ENCODE measurements around the gene CELF2. TPM values are rescaled to one million over a fixed set of nuclear protein-coding genes. Genes with fewer than 3 reads are reported as not detected.
"Not testable (repeated sequence)": the region's sequence is repeated elsewhere in the genome, so short reads cannot be mapped to it uniquely, and the experiment has no call there.

CELF2 gene
- total RNA-seq, 3 donors from 2014 or later (not counting 1 experiment from before 2014, with no cell fraction given), result 282 to 298 (median 295) TPM

- Histone ChIP-seq H3K36me3 (ENCODE audit: control insufficient read depth, insufficient read depth, low read length) (no peaks in the 10 kb centered on the region), H3K27me3 (ENCODE audit: control insufficient read depth, insufficient read depth, low read length) (no peaks in the 10 kb centered on the region), H3K9me3 (ENCODE audit: control insufficient read depth, insufficient read depth, low read length) (no peaks in the 10 kb centered on the region), H3K4me3 (ENCODE audit: low read length) (no peak overlapping the region), H3K27ac (ENCODE audit: low read length) (no peak overlapping the region), H3K4me1 (ENCODE audit: control insufficient read depth, insufficient read depth, low read length) (no peaks in the 10 kb centered on the region)
- no peak for TF ChIP-seq CTCF (IDR thresholded peaks at IDR 0.05)
- H3K27ac Mint-ChIP-seq, result no peak overlapping the region
- DNase-seq (no peak), ATAC-seq (no peak)
- H3K4me3 Mint-ChIP-seq, result no peak overlapping the region
- H3K36me3 Mint-ChIP-seq, result no peaks in the 10 kb centered on the region
- no peaks in the 10 kb centered on the region for H3K4me1 Mint-ChIP-seq
- intact Hi-C loops (cut with micrococcal nuclease), result no loop called here
- no peaks in the 10 kb centered on the region for H3K9me3 Mint-ChIP-seq
- peaks cover 15 to 24% of the 10 kb centered on the region in 2 donors for H3K27me3 Mint-ChIP-seq (ENCODE audit: low read depth in 2 of 2)
Observed at GRCh38 chr10:10993785-10994184, 23.9 kb upstream of the CELF2 start.

GRCh38 chr10:10994360-10994759 is 23.3 kb upstream of the CELF2 start:
- Histone ChIP-seq H3K4me3 (ENCODE audit: low read length) (no peak overlapping the region), H3K9me3 (ENCODE audit: control insufficient read depth, insufficient read depth, low read length) (no peaks in the 10 kb centered on the region), H3K36me3 (ENCODE audit: control insufficient read depth, insufficient read depth, low read length) (no peaks in the 10 kb centered on the region), H3K27ac (ENCODE audit: low read length) (no peak overlapping the region), H3K4me1 (ENCODE audit: control insufficient read depth, insufficient read depth, low read length) (no peaks in the 10 kb centered on the region), H3K27me3 (ENCODE audit: control insufficient read depth, insufficient read depth, low read length) (no peaks in the 10 kb centered on the region)
- TF ChIP-seq CTCF (IDR thresholded peaks at IDR 0.05), result no peak
- ATAC-seq (no peak), DNase-seq (no peak)
- H3K4me3 Mint-ChIP-seq, result no peak overlapping the region
- WGBS (ENCODE audit: insufficient coverage), result 76% methylated on average over 2 of the region's 2 CpGs
- intact Hi-C loops (cut with micrococcal nuclease), result no loop called here
- H3K9me3 Mint-ChIP-seq, result no peaks in the 10 kb centered on the region
- peaks cover 16 to 24% of the 10 kb centered on the region in 2 donors for H3K27me3 Mint-ChIP-seq (ENCODE audit: low read depth in 2 of 2)
- H3K4me1 Mint-ChIP-seq, result no peaks in the 10 kb centered on the region
- H3K36me3 Mint-ChIP-seq, result no peaks in the 10 kb centered on the region
- H3K27ac Mint-ChIP-seq, result no peak overlapping the region

DNA sequence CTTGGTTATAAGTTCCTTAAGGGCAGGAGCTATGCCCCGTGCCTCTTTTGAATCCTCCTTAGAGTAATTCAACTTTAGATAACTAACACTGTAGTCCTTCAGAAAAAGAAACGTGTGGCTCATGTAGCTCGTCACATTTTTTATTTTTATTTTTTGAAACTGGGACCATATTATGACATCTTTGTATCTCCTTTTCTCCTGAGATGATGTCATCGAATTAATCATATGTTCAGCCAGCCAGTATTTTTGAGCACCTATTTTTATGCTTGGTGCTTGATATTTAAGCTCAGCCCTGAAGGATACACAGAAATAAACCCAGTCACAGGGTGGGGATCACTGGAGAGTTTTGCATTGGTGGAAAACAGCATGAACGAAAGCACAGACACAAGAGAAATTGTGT is 22.6 kb upstream of the CELF2 start:
- 94% methylated on average over 5 of the region's 5 CpGs for WGBS (ENCODE audit: insufficient coverage)
- ATAC-seq (no peak), DNase-seq (no peak)
- no peaks in the 10 kb centered on the region for H3K4me1 Mint-ChIP-seq
- Histone ChIP-seq H3K27ac (ENCODE audit: low read length) (no peak overlapping the region), H3K36me3 (ENCODE audit: control insufficient read depth, insufficient read depth, low read length) (no peaks in the 10 kb centered on the region), H3K9me3 (ENCODE audit: control insufficient read depth, insufficient read depth, low read length) (no peaks in the 10 kb centered on the region), H3K4me1 (ENCODE audit: control insufficient read depth, insufficient read depth, low read length) (no peaks in the 10 kb centered on the region), H3K4me3 (ENCODE audit: low read length) (no peak overlapping the region), H3K27me3 (ENCODE audit: control insufficient read depth, insufficient read depth, low read length) (no peaks in the 10 kb centered on the region)
- no peaks in the 10 kb centered on the region for H3K9me3 Mint-ChIP-seq
- peaks cover 16 to 24% of the 10 kb centered on the region in 2 donors for H3K27me3 Mint-ChIP-seq (ENCODE audit: low read depth in 2 of 2)
- H3K36me3 Mint-ChIP-seq, result no peaks in the 10 kb centered on the region
- TF ChIP-seq CTCF (IDR thresholded peaks at IDR 0.05), result no peak
- intact Hi-C loops (cut with micrococcal nuclease), result no loop called here
- H3K27ac Mint-ChIP-seq, result no peak overlapping the region
- H3K4me3 Mint-ChIP-seq, result no peak overlapping the region

GRCh38 chr10:10996966-10997620 is 20.6 kb upstream of the CELF2 start:
- H3K27ac ChIP-seq (ENCODE audit: low read length), result no peak overlapping the region
- DNase-seq, result no peak
- H3K9me3 ChIP-seq (ENCODE audit: control insufficient read depth, insufficient read depth, low read length), result no peaks in the 10 kb centered on the region
- no peaks in the 10 kb centered on the region for H3K36me3 Mint-ChIP-seq
- ATAC-seq, result no peak
- no peaks in the 10 kb centered on the region for H3K9me3 Mint-ChIP-seq
- no peak overlapping the region for H3K4me3 Mint-ChIP-seq
- no peaks in the 10 kb centered on the region for H3K4me1 ChIP-seq (ENCODE audit: control insufficient read depth, insufficient read depth, low read length)
- peaks cover 13 to 29% of the 10 kb centered on the region in 2 donors for H3K27me3 Mint-ChIP-seq (ENCODE audit: low read depth in 2 of 2)
- H3K4me3 ChIP-seq (ENCODE audit: low read length), result no peak overlapping the region
- WGBS (ENCODE audit: insufficient coverage), result 76% methylated on average over 7 of the region's 7 CpGs
- H3K27ac Mint-ChIP-seq, result no peak overlapping the region
- TF ChIP-seq CTCF (IDR thresholded peaks at IDR 0.05), result no peak
- intact Hi-C loops (cut with micrococcal nuclease), result no loop called here
- H3K36me3 ChIP-seq (ENCODE audit: control insufficient read depth, insufficient read depth, low read length), result no peaks in the 10 kb centered on the region
- H3K27me3 ChIP-seq (ENCODE audit: control insufficient read depth, insufficient read depth, low read length), result no peaks in the 10 kb centered on the region
- no peaks in the 10 kb centered on the region for H3K4me1 Mint-ChIP-seq

- H3K27ac Mint-ChIP-seq; H3K36me3 ChIP-seq (ENCODE audit: control insufficient read depth, insufficient read depth, low read length); H3K9me3 ChIP-seq (ENCODE audit: control insufficient read depth, insufficient read depth, low read length); H3K36me3 Mint-ChIP-seq; DNase-seq; H3K4me1 Mint-ChIP-seq; H3K4me1 ChIP-seq (ENCODE audit: control insufficient read depth, insufficient read depth, low read length); intact Hi-C loops (cut with micrococcal nuclease); ATAC-seq; H3K9me3 Mint-ChIP-seq; H3K4me3 ChIP-seq (ENCODE audit: low read length); H3K27ac ChIP-seq (ENCODE audit: low read length); H3K27me3 ChIP-seq (ENCODE audit: control insufficient read depth, insufficient read depth, low read length); H3K4me3 Mint-ChIP-seq: not testable (repeated sequence)
- peaks cover 16 to 33% of the 10 kb centered on the region in 2 donors for H3K27me3 Mint-ChIP-seq (ENCODE audit: low read depth in 2 of 2)
- 97% methylated on average over 3 of the region's 4 CpGs for WGBS (ENCODE audit: insufficient coverage)
Observed at GRCh38 chr10:10999501-10999900, 18.2 kb upstream of the CELF2 start.
